ENCODE data around the gene PHF20. TPM values are rescaled to one million over a fixed set of nuclear protein-coding genes. Genes with fewer than 3 reads are reported as not detected.
"Not testable (repeated sequence)": the region's sequence is repeated elsewhere in the genome, so short reads cannot be mapped to it uniquely, and the experiment has no call there.

PHF20 gene
- polyA plus RNA-seq, 3 donors: 54.7 to 78.2 (median 73.6) TPM

- Histone ChIP-seq H3K27ac (ENCODE audit: low read depth in 1 of 2, low read length in 2 of 2) (no peak overlapping the region), H3K9me3 (replicated peaks in 1 of 2; ENCODE audit: control insufficient read depth in 1 of 2, insufficient read depth in 1 of 2, low read length in 2 of 2) (no peaks in the 10 kb centered on the region), H3K4me1 (ENCODE audit: control insufficient read depth in 1 of 2, insufficient read depth in 2 of 2, low read length in 2 of 2) (no peaks in the 10 kb centered on the region), H2AFZ (ENCODE audit: insufficient read depth, low read depth, low read length, poor library complexity, severe bottlenecking) (no peak overlapping the region), H3K79me2 (ENCODE audit: insufficient read depth, low read length) (no peaks in the 10 kb centered on the region), H3K9ac (ENCODE audit: insufficient read depth, low read length, poor library complexity, severe bottlenecking) (no peak overlapping the region), H3K36me3 (replicated peaks in 1 of 2; ENCODE audit: control insufficient read depth in 1 of 2, insufficient read depth in 2 of 2, low read length in 2 of 2) (no peaks in the 10 kb centered on the region), H3K4me3 (replicated peaks in 1 of 3; ENCODE audit: low read depth in 2 of 3, low read length in 3 of 3) (no peak overlapping the region), H3K4me2 (replicated peaks; ENCODE audit: extremely low read depth, low read length, poor library complexity, severe bottlenecking) (no peak overlapping the region), H4K20me1 (ENCODE audit: insufficient read depth, low read length) (no peaks in the 10 kb centered on the region), H3K27me3 (ENCODE audit: control insufficient read depth in 2 of 2, insufficient read depth in 2 of 2, low read length in 2 of 2) (no peaks in the 10 kb centered on the region)
- Mint-ChIP-seq H3K27ac (no peak overlapping the region), H3K27me3 (ENCODE audit: low read depth in 3 of 3) (peaks cover 0 to 4% (median 2%) of the 10 kb centered on the region in 3 donors), H3K9me3 (no peaks in the 10 kb centered on the region), H3K4me3 (no peak overlapping the region), H3K4me1 (no peaks in the 10 kb centered on the region), H3K36me3 (no peaks in the 10 kb centered on the region)
- DNase-seq: no peak
- no peak for TF ChIP-seq CTCF (IDR thresholded peaks at IDR 0.05)
- 57% methylated on average over 2 of the region's 4 CpGs for WGBS (ENCODE audit: insufficient coverage)
- intact Hi-C loops (cut with micrococcal nuclease): no loop called here
Observed at GRCh38 chr20:35757098-35757705, 14.6 kb upstream of the PHF20 start.

GRCh38 chr20:35761548-35761947 is 10.3 kb upstream of the PHF20 start:
- DNase-seq; H4K20me1 ChIP-seq (ENCODE audit: insufficient read depth, low read length); H3K9ac ChIP-seq (ENCODE audit: insufficient read depth, low read length, poor library complexity, severe bottlenecking); H3K27me3 ChIP-seq (ENCODE audit: control insufficient read depth in 2 of 2, insufficient read depth in 2 of 2, low read length in 2 of 2); H3K9me3 ChIP-seq (replicated peaks in 1 of 2; ENCODE audit: control insufficient read depth in 1 of 2, insufficient read depth in 1 of 2, low read length in 2 of 2); H3K4me3 Mint-ChIP-seq; H3K36me3 Mint-ChIP-seq; H2AFZ ChIP-seq (ENCODE audit: insufficient read depth, low read depth, low read length, poor library complexity, severe bottlenecking); H3K27me3 Mint-ChIP-seq (ENCODE audit: low read depth in 3 of 3); H3K4me3 ChIP-seq (replicated peaks in 1 of 3; ENCODE audit: low read depth in 2 of 3, low read length in 3 of 3); H3K36me3 ChIP-seq (replicated peaks in 1 of 2; ENCODE audit: control insufficient read depth in 1 of 2, insufficient read depth in 2 of 2, low read length in 2 of 2); intact Hi-C loops (cut with micrococcal nuclease); H3K27ac Mint-ChIP-seq; H3K27ac ChIP-seq (ENCODE audit: low read depth in 1 of 2, low read length in 2 of 2); H3K79me2 ChIP-seq (ENCODE audit: insufficient read depth, low read length); H3K4me1 ChIP-seq (ENCODE audit: control insufficient read depth in 1 of 2, insufficient read depth in 2 of 2, low read length in 2 of 2); H3K4me1 Mint-ChIP-seq; H3K4me2 ChIP-seq (replicated peaks; ENCODE audit: extremely low read depth, low read length, poor library complexity, severe bottlenecking); H3K9me3 Mint-ChIP-seq: not testable (repeated sequence)
- WGBS (ENCODE audit: insufficient coverage): 88% methylated on average over 6 of the region's 11 CpGs
